ENCODE results near the gene DDO. TPM values are rescaled to one million over a fixed set of nuclear protein-coding genes. Genes with fewer than 3 reads are reported as not detected.

DDO gene
- total and polyA plus RNA-seq, 9 of the 15 experiments (the other 6 are each of a cell fraction or from before 2014, with no cell fraction given) = not detected

- TF ChIP-seq, protein P1, sequence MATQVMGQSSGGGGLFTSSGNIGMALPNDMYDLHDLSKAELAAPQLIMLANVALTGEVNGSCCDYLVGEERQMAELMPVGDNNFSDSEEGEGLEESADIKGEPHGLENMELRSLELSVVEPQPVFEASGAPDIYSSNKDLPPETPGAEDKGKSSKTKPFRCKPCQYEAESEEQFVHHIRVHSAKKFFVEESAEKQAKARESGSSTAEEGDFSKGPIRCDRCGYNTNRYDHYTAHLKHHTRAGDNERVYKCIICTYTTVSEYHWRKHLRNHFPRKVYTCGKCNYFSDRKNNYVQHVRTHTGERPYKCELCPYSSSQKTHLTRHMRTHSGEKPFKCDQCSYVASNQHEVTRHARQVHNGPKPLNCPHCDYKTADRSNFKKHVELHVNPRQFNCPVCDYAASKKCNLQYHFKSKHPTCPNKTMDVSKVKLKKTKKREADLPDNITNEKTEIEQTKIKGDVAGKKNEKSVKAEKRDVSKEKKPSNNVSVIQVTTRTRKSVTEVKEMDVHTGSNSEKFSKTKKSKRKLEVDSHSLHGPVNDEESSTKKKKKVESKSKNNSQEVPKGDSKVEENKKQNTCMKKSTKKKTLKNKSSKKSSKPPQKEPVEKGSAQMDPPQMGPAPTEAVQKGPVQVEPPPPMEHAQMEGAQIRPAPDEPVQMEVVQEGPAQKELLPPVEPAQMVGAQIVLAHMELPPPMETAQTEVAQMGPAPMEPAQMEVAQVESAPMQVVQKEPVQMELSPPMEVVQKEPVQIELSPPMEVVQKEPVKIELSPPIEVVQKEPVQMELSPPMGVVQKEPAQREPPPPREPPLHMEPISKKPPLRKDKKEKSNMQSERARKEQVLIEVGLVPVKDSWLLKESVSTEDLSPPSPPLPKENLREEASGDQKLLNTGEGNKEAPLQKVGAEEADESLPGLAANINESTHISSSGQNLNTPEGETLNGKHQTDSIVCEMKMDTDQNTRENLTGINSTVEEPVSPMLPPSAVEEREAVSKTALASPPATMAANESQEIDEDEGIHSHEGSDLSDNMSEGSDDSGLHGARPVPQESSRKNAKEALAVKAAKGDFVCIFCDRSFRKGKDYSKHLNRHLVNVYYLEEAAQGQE (IDR thresholded peaks at IDR 0.05; ENCODE audit: borderline replicate concordance) = no peak
- TF ChIP-seq, protein P1 (CRISPR knock-in tag; IDR thresholded peaks at IDR 0.05; ENCODE audit: low read depth) = no peak
- no peak for TF ChIP-seq ZNF311 (CRISPR knock-in tag; IDR thresholded peaks at IDR 0.05)
- no peak for TF ChIP-seq FOXP1 (CRISPR knock-in tag; IDR thresholded peaks at IDR 0.05)
- no peak for TF ChIP-seq MYC (IDR thresholded peaks at IDR 0.05; ENCODE audit: low read depth, low read length)
- no peak for TF ChIP-seq MYC (CRISPR knock-in tag; IDR thresholded peaks at IDR 0.05; ENCODE audit: borderline replicate concordance, low read depth)
- no peak for TF ChIP-seq AFF1 (IDR thresholded peaks at IDR 0.05; ENCODE audit: low read depth in 1 of 2, partially characterized antibody in 2 of 2)
Observed at GRCh38 chr6:110461376-110461775, 46.0 kb upstream of the DDO start (continued).
